ENCODE data around the gene TTC28.

DNA sequence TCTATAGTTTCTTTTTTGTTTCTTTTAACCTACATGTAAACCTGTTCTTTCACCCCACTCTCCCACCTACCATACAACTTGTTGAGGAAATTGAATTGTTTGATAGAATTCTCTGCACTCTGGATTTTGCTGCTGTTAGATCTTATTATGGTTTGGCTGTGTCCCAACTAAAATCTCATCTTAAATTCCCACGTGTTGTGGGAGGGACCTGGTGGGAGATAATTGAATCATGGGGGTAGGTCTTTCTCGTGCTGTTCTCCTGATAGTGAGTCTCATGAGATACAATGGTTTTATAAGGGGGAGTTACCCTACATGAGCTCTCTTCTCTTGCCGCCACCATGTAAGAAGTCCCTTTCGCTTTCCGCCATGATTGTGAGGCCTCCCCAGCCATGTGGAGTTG lies 745.6 kb downstream of the TTC28 start:
- TF ChIP-seq, protein P1, sequence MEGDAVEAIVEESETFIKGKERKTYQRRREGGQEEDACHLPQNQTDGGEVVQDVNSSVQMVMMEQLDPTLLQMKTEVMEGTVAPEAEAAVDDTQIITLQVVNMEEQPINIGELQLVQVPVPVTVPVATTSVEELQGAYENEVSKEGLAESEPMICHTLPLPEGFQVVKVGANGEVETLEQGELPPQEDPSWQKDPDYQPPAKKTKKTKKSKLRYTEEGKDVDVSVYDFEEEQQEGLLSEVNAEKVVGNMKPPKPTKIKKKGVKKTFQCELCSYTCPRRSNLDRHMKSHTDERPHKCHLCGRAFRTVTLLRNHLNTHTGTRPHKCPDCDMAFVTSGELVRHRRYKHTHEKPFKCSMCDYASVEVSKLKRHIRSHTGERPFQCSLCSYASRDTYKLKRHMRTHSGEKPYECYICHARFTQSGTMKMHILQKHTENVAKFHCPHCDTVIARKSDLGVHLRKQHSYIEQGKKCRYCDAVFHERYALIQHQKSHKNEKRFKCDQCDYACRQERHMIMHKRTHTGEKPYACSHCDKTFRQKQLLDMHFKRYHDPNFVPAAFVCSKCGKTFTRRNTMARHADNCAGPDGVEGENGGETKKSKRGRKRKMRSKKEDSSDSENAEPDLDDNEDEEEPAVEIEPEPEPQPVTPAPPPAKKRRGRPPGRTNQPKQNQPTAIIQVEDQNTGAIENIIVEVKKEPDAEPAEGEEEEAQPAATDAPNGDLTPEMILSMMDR (IDR thresholded peaks at IDR 0.05), result no peak
- no peak for TF ChIP-seq EP300 (IDR thresholded peaks at IDR 0.05)
- TF ChIP-seq POLR2A (IDR thresholded peaks at IDR 0.05; ENCODE audit: low read depth), result no peak
- no peak for TF ChIP-seq POLR2AphosphoS5 (IDR thresholded peaks at IDR 0.05)

All from esophagus muscularis mucosa (tissue), 4 donors.